MM.1S (cell line): ENCODE measurements around the gene ZFP36L2.

ENCODE experiments used
- EZH2 ChIP-seq: fragments of 300-600 bp; sonication (generic); optimal IDR thresholded peaks from 2 replicates; pipeline ENCODE3; 2017; ENCODE audit warnings: low read depth, mild to moderate bottlenecking, antibody characterized with exemption, low read length, mixed read lengths
- EZH2phosphoT487 ChIP-seq: fragments of 300-600 bp; sonication (generic); IDR thresholded peaks from 2 replicates; pipeline ENCODE4 v1.6.1; 2018; ENCODE audit warnings: antibody characterized with exemption, low read length
- TF ChIP-seq, protein P1 (sequence below): fragments of 300-600 bp; sonication (generic); IDR thresholded peaks from 2 replicates; pipeline ENCODE4 v1.5.1; 2016; ENCODE audit warnings: antibody characterized with exemption, low read length, mixed read lengths

DNA sequence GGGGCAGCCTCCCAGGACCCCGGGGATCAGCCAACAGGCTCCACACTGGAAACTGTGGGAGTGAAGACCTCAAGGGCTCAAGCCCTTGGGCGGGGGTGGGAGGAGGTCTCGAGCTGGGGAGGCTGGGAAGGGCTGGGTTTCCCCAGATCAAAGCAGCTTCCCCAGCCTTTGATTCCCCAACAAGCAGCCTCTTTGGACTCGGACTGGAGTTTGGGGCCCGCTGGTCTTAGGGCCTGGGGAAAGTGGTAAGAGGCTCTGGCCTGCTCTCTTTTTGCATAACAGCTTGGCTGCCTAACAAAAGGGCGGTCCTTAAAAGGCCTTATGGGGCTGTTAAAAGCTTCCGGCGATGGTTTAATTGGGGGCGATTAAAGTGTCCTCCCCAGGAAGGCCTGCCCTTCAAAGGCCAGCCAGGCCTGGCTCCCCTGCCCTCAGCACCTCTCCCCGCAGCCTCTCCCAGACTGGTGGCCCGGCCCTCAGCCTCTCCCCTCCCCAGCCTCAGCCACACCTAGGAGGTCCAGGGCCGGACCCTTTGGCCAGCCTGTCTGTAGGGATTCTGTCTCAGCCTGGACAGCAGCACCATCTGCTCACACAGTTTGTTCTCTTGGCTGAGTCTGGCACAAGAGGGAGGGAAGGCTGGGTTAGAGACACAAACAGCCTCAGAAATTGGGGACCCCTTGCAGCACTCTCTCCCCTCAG, 39.6 kb downstream of the ZFP36L2 start:
- TF ChIP-seq, protein P1, sequence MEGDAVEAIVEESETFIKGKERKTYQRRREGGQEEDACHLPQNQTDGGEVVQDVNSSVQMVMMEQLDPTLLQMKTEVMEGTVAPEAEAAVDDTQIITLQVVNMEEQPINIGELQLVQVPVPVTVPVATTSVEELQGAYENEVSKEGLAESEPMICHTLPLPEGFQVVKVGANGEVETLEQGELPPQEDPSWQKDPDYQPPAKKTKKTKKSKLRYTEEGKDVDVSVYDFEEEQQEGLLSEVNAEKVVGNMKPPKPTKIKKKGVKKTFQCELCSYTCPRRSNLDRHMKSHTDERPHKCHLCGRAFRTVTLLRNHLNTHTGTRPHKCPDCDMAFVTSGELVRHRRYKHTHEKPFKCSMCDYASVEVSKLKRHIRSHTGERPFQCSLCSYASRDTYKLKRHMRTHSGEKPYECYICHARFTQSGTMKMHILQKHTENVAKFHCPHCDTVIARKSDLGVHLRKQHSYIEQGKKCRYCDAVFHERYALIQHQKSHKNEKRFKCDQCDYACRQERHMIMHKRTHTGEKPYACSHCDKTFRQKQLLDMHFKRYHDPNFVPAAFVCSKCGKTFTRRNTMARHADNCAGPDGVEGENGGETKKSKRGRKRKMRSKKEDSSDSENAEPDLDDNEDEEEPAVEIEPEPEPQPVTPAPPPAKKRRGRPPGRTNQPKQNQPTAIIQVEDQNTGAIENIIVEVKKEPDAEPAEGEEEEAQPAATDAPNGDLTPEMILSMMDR = no peak
- TF ChIP-seq EZH2phosphoT487 (no peak), EZH2 (no peak)
